ENCODE data around the gene C2CD2. TPM values are rescaled to one million over a fixed set of nuclear protein-coding genes. Genes with fewer than 3 reads are reported as not detected.

C2CD2 gene
- total and polyA plus RNA-seq, 2 of the 4 experiments (the other 2 are of a cell fraction) = 15.6 to 25.3 TPM

- BruUV-seq (replicated peaks) = no TSS peak
- ChIA-PET CTCF (interaction anchor here (0.6 kb wide), 1 partner anchor 30 kb away, joined by 4 read pairs; no protein-coding TSS in a partner anchor), POLR2A (ENCODE audit: unreplicated experiment) (interaction anchor here (0.6 kb wide), 1 partner anchor 31 kb away, joined by 6 read pairs; no protein-coding TSS in a partner anchor)
- Histone ChIP-seq H2AK9ac (replicated peaks; ENCODE audit: low read depth, low read length, poor library complexity) (peak overlapping the region; percentile 69), H3K27ac (ENCODE audit: insufficient read depth, low read length) (no peak overlapping the region), H2BK120ac (ENCODE audit: low read depth, low read length) (no peak overlapping the region), H3K4ac (ENCODE audit: low read depth, low read length) (0 out of 2 replicates have a peak overlapping the region, but pooled peaks have one; percentile 1), H3K56ac (ENCODE audit: extremely low read depth, insufficient read depth, low read length) (no peak overlapping the region), H2AFZ (replicated peaks; ENCODE audit: low read length, poor library complexity) (no peak overlapping the region), H3K9me3 (ENCODE audit: control insufficient read depth, insufficient read depth, low read length) (no peaks in the 10 kb centered on the region), H3K27me3 (ENCODE audit: control insufficient read depth, insufficient read depth, low read length) (no peaks in the 10 kb centered on the region), H4K5ac (ENCODE audit: low read depth, low read length) (peak overlapping the region; percentile 42; the same call in 1 of the 2 replicates), H2BK20ac (ENCODE audit: low read depth, low read length) (no peak overlapping the region), H3K79me1 (ENCODE audit: low read depth in 1 of 2, low read length in 2 of 2) (peaks cover 5 to 38% of the 10 kb centered on the region in 2 experiments; a peak in 3 of 4 replicates), H3K36me3 (ENCODE audit: control insufficient read depth, insufficient read depth, low read length) (no peaks in the 10 kb centered on the region), H2AK5ac (ENCODE audit: low read depth, low read length) (no peak overlapping the region), H3K4me1 (ENCODE audit: control insufficient read depth, insufficient read depth, low read length) (peaks cover 3% of the 10 kb centered on the region), H2BK5ac (ENCODE audit: low read depth, low read length, poor library complexity, severe bottlenecking) (no peak overlapping the region), H3K9ac (ENCODE audit: low read depth, low read length) (no peak overlapping the region), H3K4me2 (ENCODE audit: low read depth, low read length) (no peak overlapping the region), H3K18ac (ENCODE audit: low read depth, low read length) (no peak overlapping the region), H3K4me3 (ENCODE audit: insufficient read depth, low read depth, low read length) (no peak overlapping the region), H3K9me1 (ENCODE audit: insufficient read depth, low read length) (peaks cover 20% of the 10 kb centered on the region; the same call in 1 of the 2 replicates), H2BK15ac (ENCODE audit: low read depth, low read length) (no peak overlapping the region), H4K20me1 (ENCODE audit: insufficient read depth, low read length) (peaks cover 5% of the 10 kb centered on the region), H4K8ac (ENCODE audit: low read depth in 2 of 2, low read length in 2 of 2) (peak overlapping the region; percentile 92 to 96), H3K23ac (ENCODE audit: low read depth, low read length) (no peak overlapping the region), H4K91ac (ENCODE audit: insufficient read depth, low read depth, low read length) (no peak overlapping the region), H3K14ac (replicated peaks; ENCODE audit: low read depth, low read length) (no peak overlapping the region)
- ATAC-seq (ENCODE audit: low read depth) (no peak), DNase-seq (no peak)
- in situ Hi-C loops (cut with MboI; ENCODE audit: low sequenced_read_pairs) = no loop called here
- intact Hi-C loops (cut with micrococcal nuclease) = no loop called here
- dilution Hi-C loops (cut with HindIII; ENCODE audit: low sequenced_read_pairs, unreplicated experiment) = no loop called here
- 79% methylated on average over 4 of the region's 9 CpGs; no CpG with 5 or more reads in 1 of the 2 experiments for WGBS, 2 experiments (ENCODE audit: extremely low coverage in 2 of 2, insufficient read length in 1 of 2)
- TF ChIP-seq POLR2A (IDR thresholded peaks at IDR 0.05; ENCODE audit: low read depth, low read length) = no peak
- no peak for TF ChIP-seq NFE2L2 (IDR thresholded peaks at IDR 0.05; ENCODE audit: low read depth, low read length)
- no peak for TF ChIP-seq RFX5 (IDR thresholded peaks at IDR 0.05; ENCODE audit: low read depth, low read length)
- TF ChIP-seq SMC3 (IDR thresholded peaks at IDR 0.05; ENCODE audit: low read depth, low read length) = no peak
- no peak for TF ChIP-seq CEBPB (IDR thresholded peaks at IDR 0.05; ENCODE audit: low read depth, low read length)
- TF ChIP-seq USF2 (IDR thresholded peaks at IDR 0.05; ENCODE audit: low read depth, low read length) = no peak
- TF ChIP-seq FOS (IDR thresholded peaks at IDR 0.05; ENCODE audit: low read depth, low read length) = no peak
- no peak for TF ChIP-seq MXI1 (IDR thresholded peaks at IDR 0.05; ENCODE audit: borderline replicate concordance, low read depth, low read length)
- TF ChIP-seq MAZ (IDR thresholded peaks at IDR 0.05; ENCODE audit: borderline replicate concordance, low read depth, low read length) = no peak
- TF ChIP-seq RAD21 (IDR thresholded peaks at IDR 0.05; ENCODE audit: low read length) = no peak
- TF ChIP-seq CTCF (conservative IDR thresholded peaks at IDR 0.05; ENCODE audit: low read depth, low read length) = no peak
- no peak for TF ChIP-seq CHD1 (IDR thresholded peaks at IDR 0.05; ENCODE audit: low read depth, low read length)
- no peak for TF ChIP-seq MAFK (IDR thresholded peaks at IDR 0.05; ENCODE audit: low read depth, low read length)
- no peak for TF ChIP-seq ELK1 (IDR thresholded peaks at IDR 0.05; ENCODE audit: borderline replicate concordance, low read depth, low read length)
- no peak for TF ChIP-seq BHLHE40 (IDR thresholded peaks at IDR 0.05; ENCODE audit: low read depth, low read length)
- TF ChIP-seq RCOR1 (IDR thresholded peaks at IDR 0.05; ENCODE audit: insufficient replicate concordance, low read length) = no peak
Measured at GRCh38 chr21:41880153-41880552, 73.7 kb downstream of the C2CD2 start.
